Stimulated activated CD8-positive, alpha-beta memory T cell treated with anti-CD3 and anti-CD28 coated beads, Interleukin-15, amount 100 ng/mL, for 24 hours (primary cell): ENCODE results near the gene DISP3.

ENCODE experiments used
- DNase-seq: peaks from one replicate; pipeline ENCODE4 v3.0.0-alpha.2; 2020; ENCODE audit warnings: low read depth

DISP3 gene

GRCh38 chr1:11487196-11487751, 8.3 kb downstream of the DISP3 start:
- no peak for DNase-seq

GRCh38 chr1:11488201-11488770, 9.3 kb downstream of the DISP3 start:
- no peak for DNase-seq

GRCh38 chr1:11488966-11489625, 10.1 kb downstream of the DISP3 start:
- DNase-seq, result no peak

- no peak for DNase-seq
Observed at GRCh38 chr1:11492235-11492634, 13.3 kb downstream of the DISP3 start.

GRCh38 chr1:11493972-11494655, 15.2 kb downstream of the DISP3 start:
- no peak for DNase-seq

- no peak for DNase-seq
Observed at GRCh38 chr1:11494771-11495170, 15.8 kb downstream of the DISP3 start.

- DNase-seq, result no peak
Observed at GRCh38 chr1:11495579-11495978, 16.6 kb downstream of the DISP3 start.

GRCh38 chr1:11496551-11497080, 17.7 kb downstream of the DISP3 start:
- no peak for DNase-seq

GRCh38 chr1:11498956-11499594, 20.1 kb downstream of the DISP3 start:
- no peak for DNase-seq

GRCh38 chr1:11499601-11500331, 20.8 kb downstream of the DISP3 start:
- DNase-seq, result no peak

GRCh38 chr1:11500881-11501280, 21.9 kb downstream of the DISP3 start:
- no peak for DNase-seq

GRCh38 chr1:11501491-11501897, 22.5 kb downstream of the DISP3 start:
- no peak for DNase-seq

GRCh38 chr1:11501906-11502485, 23.0 kb downstream of the DISP3 start:
- DNase-seq, result no peak

- DNase-seq, result no peak
Observed at GRCh38 chr1:11502516-11502915, 23.6 kb downstream of the DISP3 start.

GRCh38 chr1:11504599-11504998, 25.6 kb downstream of the DISP3 start:
- no peak for DNase-seq

GRCh38 chr1:11505591-11506538, 26.9 kb downstream of the DISP3 start:
- DNase-seq, result no peak

- no peak for DNase-seq
Observed at GRCh38 chr1:11507309-11507708, 28.4 kb downstream of the DISP3 start.

- no peak for DNase-seq
Observed at GRCh38 chr1:11513681-11514080, 34.7 kb downstream of the DISP3 start.

GRCh38 chr1:11514366-11514765, 35.4 kb downstream of the DISP3 start:
- no peak for DNase-seq
